PC-3 (cell line): ENCODE measurements around the gene HAUS2.

Experiments
- CTCF ChIP-seq: fragments of 300-600 bp; sonication (generic); conservative IDR thresholded peaks from 2 replicates; pipeline ENCODE4 v1.5.1; 2017; ENCODE audit warnings: antibody characterized with exemption, low read depth, mild to moderate bottlenecking, low read length
- EZH2phosphoT487 ChIP-seq: fragments of 300-600 bp; sonication (generic); IDR thresholded peaks from 2 replicates; pipeline ENCODE4 v1.6.1; 2018; ENCODE audit warnings: mild to moderate bottlenecking, antibody characterized with exemption, low read length, borderline replicate concordance

GRCh38 chr15:42576776-42577175, 28.1 kb downstream of the HAUS2 start:
- no peak for TF ChIP-seq CTCF
- TF ChIP-seq EZH2phosphoT487, result no peak
